Amygdala (tissue), 56 donors: ENCODE results near the gene ZNF543.

ENCODE experiments used
- DNase-seq, 56 donors: peaks; one replicate each; lab custom pipeline; 2025; lab: John Stamatoyannopoulos, UW

The ZNF543 gene

GRCh38 chr19:57377498-57378146, 57.4 kb downstream of the ZNF543 start:
- DNase-seq: no peak
